Liver (tissue), 9 donors: ENCODE measurements around the gene THBS2. TPM values are rescaled to one million over a fixed set of nuclear protein-coding genes. Genes with fewer than 3 reads are reported as not detected.

ENCODE experiments used
- DNase-seq: peaks from one replicate; pipeline ENCODE4 v3.0.0-alpha.2; 2017; ENCODE audit warnings: low spot score
- H3K27ac ChIP-seq, 2 donors: one replicate each; pipeline ENCODE4 v1.7.0; 2013; ENCODE audit warnings: inconsistent platforms in 2 of 2, low read length in 2 of 2, control low read depth in 1 of 2, low read depth in 1 of 2, mild to moderate bottlenecking in 1 of 2
- H3K27me3 ChIP-seq, 4 donors: one replicate each; pipeline versions ENCODE4 v1.6.1 to v1.7.0; 2013; ENCODE audit warnings: low read length in 3 of 4, inconsistent platforms in 1 of 4, mild to moderate bottlenecking in 1 of 4, moderate library complexity in 1 of 4; ENCODE audit not compliant: control insufficient read depth in 4 of 4, insufficient read depth in 4 of 4
- H3K36me3 ChIP-seq, 4 donors: one replicate each; pipeline versions ENCODE4 v1.6.1 to v1.7.0; 2013; ENCODE audit warnings: low read length in 3 of 4, mild to moderate bottlenecking in 3 of 4, low read depth in 1 of 4, moderate library complexity in 1 of 4; ENCODE audit not compliant: control insufficient read depth in 4 of 4, insufficient read depth in 3 of 4
- H3K4me1 ChIP-seq, 4 donors: one replicate each; pipeline versions ENCODE4 v1.6.1 to v1.7.0; 2013; ENCODE audit warnings: low read length in 3 of 4, mild to moderate bottlenecking in 3 of 4, moderate library complexity in 1 of 4; ENCODE audit not compliant: control insufficient read depth in 4 of 4, insufficient read depth in 4 of 4
- H3K4me3 ChIP-seq, 3 donors: one replicate each; pipeline versions ENCODE4 v1.6.1 to v1.7.0; 2013; ENCODE audit warnings: low read length in 3 of 3, control low read depth in 1 of 3, low read depth in 1 of 3, mild to moderate bottlenecking in 1 of 3
- H3K9ac ChIP-seq, 2 donors: one replicate each; pipeline ENCODE4 v1.7.0; 2013; ENCODE audit warnings: low read length in 2 of 2, mild to moderate bottlenecking in 2 of 2, moderate library complexity in 2 of 2, control low read depth in 1 of 2, low read depth in 1 of 2
- H3K9me3 ChIP-seq, 4 donors: one replicate each; pipeline versions ENCODE4 v1.6.1 to v1.7.0; 2013; ENCODE audit warnings: low read length in 3 of 4; ENCODE audit not compliant: control insufficient read depth in 4 of 4
- CTCF ChIP-seq: fragments of 150-350 bp; IDR thresholded peaks from 2 replicates; pipeline ENCODE4 v1.5.1; 2017; ENCODE audit warnings: improper control_type of control experiment, low read depth, low read length; ENCODE audit not compliant: missing input control
- EGR1 ChIP-seq, 2 donors: IDR thresholded peaks; 2 replicates each; pipeline ENCODE4 v1.6.1; 2016 to 2018; ENCODE audit warnings: antibody characterized with exemption in 2 of 2, low read depth in 2 of 2
- FOXA1 ChIP-seq: IDR thresholded peaks from 2 replicates; pipeline ENCODE4 v1.6.1; 2016; ENCODE audit warnings: antibody characterized with exemption
- FOXA2 ChIP-seq: IDR thresholded peaks from 2 replicates; pipeline ENCODE4 v1.6.1; 2016; ENCODE audit warnings: antibody characterized with exemption
- GABPA ChIP-seq, 2 donors: IDR thresholded peaks in 1 of 2; conservative IDR thresholded peaks in 1 of 2; 2 replicates each; pipeline ENCODE4 v1.6.1; 2016; ENCODE audit warnings: antibody characterized with exemption in 2 of 2, mild to moderate bottlenecking in 1 of 2, moderate library complexity in 1 of 2
- HNF4A ChIP-seq, 2 donors: conservative IDR thresholded peaks; 2 replicates each; pipeline ENCODE4 v1.6.1; 2016; ENCODE audit warnings: antibody characterized with exemption in 2 of 2, mild to moderate bottlenecking in 2 of 2
- HNF4G ChIP-seq: IDR thresholded peaks from 2 replicates; pipeline ENCODE4 v1.6.1; 2016; ENCODE audit warnings: antibody characterized with exemption
- JUND ChIP-seq, 2 donors: IDR thresholded peaks; 2 replicates each; pipeline ENCODE4 v1.6.1; 2016; ENCODE audit warnings: antibody characterized with exemption in 2 of 2
- NR2F2 ChIP-seq: IDR thresholded peaks from 2 replicates; pipeline ENCODE4 v1.6.1; 2016; ENCODE audit warnings: antibody characterized with exemption
- RAD21 ChIP-seq, 2 donors: IDR thresholded peaks; 2 replicates each; pipeline ENCODE4 v1.6.1; 2016; ENCODE audit warnings: antibody characterized with exemption in 2 of 2, mild to moderate bottlenecking in 2 of 2
- RXRA ChIP-seq, 2 donors: IDR thresholded peaks; 2 replicates each; pipeline ENCODE4 v1.6.1; 2017 to 2018; ENCODE audit warnings: antibody characterized with exemption in 2 of 2, mild to moderate bottlenecking in 1 of 2
- SP1 ChIP-seq: IDR thresholded peaks from 2 replicates; pipeline ENCODE4 v1.6.1; 2018; ENCODE audit warnings: antibody characterized with exemption, mild to moderate bottlenecking
- TAF1 ChIP-seq: conservative IDR thresholded peaks from 2 replicates; pipeline ENCODE4 v1.6.1; 2016; ENCODE audit warnings: antibody characterized with exemption, mild to moderate bottlenecking
- YY1 ChIP-seq: IDR thresholded peaks from 2 replicates; pipeline ENCODE4 v1.6.1; 2016; ENCODE audit warnings: antibody characterized with exemption, mild to moderate bottlenecking
- WGBS: extraction: QIAGEN DNeasy Blood & Tissue Kit; methylation state at CpG from one replicate; pipeline ENCODE4 v1.1.7; 2013; 5-methylcytosine and 5-hydroxymethylcytosine counted together
- polyA plus RNA-seq, 2 donors: library from polyadenylated mRNA; stranded (reverse) in 1 of 2; unstranded in 1 of 2; fragments of 200-250 nt in 1 of 2; fragments of >200 nt in 1 of 2; fragmentation: Nextera tagmentation in 1 of 2; extraction: Ambion mirVana in 1 of 2; gene quantifications; one replicate each; pipeline versions ENCODE4 v1.2.1 to v1.2.3, GENCODE V29; 2013 to 2015
- total RNA-seq, 2 donors: library from RNA; depleted of rRNA; stranded (reverse); fragments of >200 nt; gene quantifications; one replicate each; pipeline ENCODE4 v1.2.3, GENCODE V29; 2014
- TF ChIP-seq, protein P1 (sequence below): IDR thresholded peaks from 2 replicates; pipeline ENCODE4 v1.6.1; 2016; ENCODE audit warnings: antibody characterized with exemption
- TF ChIP-seq, protein P2 (sequence below): IDR thresholded peaks from 2 replicates; pipeline ENCODE4 v1.6.1; 2016; ENCODE audit warnings: antibody characterized with exemption
- TF ChIP-seq, protein P3 (sequence below): IDR thresholded peaks from 2 replicates; pipeline ENCODE4 v1.6.1; 2016; ENCODE audit warnings: antibody characterized with exemption
- TF ChIP-seq, protein P4 (sequence below): IDR thresholded peaks from 2 replicates; pipeline ENCODE4 v1.6.1; 2016; ENCODE audit warnings: antibody characterized with exemption, mild to moderate bottlenecking
- donor health status: healthy.
- donor health status: healthy.
- donor health status: healthy.
- donor health status: healthy.
- donor health status: healthy.

THBS2 gene
- total and polyA plus RNA-seq, 4 donors: 0.35 to 7.6 (median 6.2) TPM

- TF ChIP-seq CTCF: no peak
- TF ChIP-seq NR2F2: no peak
- TF ChIP-seq JUND (IDR thresholded peaks at IDR 0.05): no peak
- TF ChIP-seq EGR1 (IDR thresholded peaks at IDR 0.05; ENCODE audit: low read depth in 2 of 2): no peak
- TF ChIP-seq RXRA (IDR thresholded peaks at IDR 0.05): no peak
- no peak for TF ChIP-seq HNF4A (conservative IDR thresholded peaks at IDR 0.05)
- no peak for TF ChIP-seq HNF4G
- no peak for TF ChIP-seq GABPA (IDR thresholded peaks at IDR 0.05 in 1 of 2, conservative IDR thresholded peaks at IDR 0.05 in 1 of 2)
These were observed 21.1 kb upstream of the THBS2 start (continued) for GRCh38 chr6:169274781-169275180.

- no peak overlapping the region for H3K9ac ChIP-seq
- TF ChIP-seq, protein P1, sequence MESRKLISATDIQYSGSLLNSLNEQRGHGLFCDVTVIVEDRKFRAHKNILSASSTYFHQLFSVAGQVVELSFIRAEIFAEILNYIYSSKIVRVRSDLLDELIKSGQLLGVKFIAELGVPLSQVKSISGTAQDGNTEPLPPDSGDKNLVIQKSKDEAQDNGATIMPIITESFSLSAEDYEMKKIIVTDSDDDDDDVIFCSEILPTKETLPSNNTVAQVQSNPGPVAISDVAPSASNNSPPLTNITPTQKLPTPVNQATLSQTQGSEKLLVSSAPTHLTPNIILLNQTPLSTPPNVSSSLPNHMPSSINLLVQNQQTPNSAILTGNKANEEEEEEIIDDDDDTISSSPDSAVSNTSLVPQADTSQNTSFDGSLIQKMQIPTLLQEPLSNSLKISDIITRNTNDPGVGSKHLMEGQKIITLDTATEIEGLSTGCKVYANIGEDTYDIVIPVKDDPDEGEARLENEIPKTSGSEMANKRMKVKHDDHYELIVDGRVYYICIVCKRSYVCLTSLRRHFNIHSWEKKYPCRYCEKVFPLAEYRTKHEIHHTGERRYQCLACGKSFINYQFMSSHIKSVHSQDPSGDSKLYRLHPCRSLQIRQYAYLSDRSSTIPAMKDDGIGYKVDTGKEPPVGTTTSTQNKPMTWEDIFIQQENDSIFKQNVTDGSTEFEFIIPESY: no peak
- no peak for TF ChIP-seq YY1
- no peak for TF ChIP-seq CTCF
- TF ChIP-seq NR2F2: no peak
- TF ChIP-seq, protein P2, sequence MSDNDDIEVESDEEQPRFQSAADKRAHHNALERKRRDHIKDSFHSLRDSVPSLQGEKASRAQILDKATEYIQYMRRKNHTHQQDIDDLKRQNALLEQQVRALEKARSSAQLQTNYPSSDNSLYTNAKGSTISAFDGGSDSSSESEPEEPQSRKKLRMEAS: no peak
- TF ChIP-seq, protein P3, sequence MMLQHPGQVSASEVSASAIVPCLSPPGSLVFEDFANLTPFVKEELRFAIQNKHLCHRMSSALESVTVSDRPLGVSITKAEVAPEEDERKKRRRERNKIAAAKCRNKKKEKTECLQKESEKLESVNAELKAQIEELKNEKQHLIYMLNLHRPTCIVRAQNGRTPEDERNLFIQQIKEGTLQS: no peak
- TF ChIP-seq, protein P4, sequence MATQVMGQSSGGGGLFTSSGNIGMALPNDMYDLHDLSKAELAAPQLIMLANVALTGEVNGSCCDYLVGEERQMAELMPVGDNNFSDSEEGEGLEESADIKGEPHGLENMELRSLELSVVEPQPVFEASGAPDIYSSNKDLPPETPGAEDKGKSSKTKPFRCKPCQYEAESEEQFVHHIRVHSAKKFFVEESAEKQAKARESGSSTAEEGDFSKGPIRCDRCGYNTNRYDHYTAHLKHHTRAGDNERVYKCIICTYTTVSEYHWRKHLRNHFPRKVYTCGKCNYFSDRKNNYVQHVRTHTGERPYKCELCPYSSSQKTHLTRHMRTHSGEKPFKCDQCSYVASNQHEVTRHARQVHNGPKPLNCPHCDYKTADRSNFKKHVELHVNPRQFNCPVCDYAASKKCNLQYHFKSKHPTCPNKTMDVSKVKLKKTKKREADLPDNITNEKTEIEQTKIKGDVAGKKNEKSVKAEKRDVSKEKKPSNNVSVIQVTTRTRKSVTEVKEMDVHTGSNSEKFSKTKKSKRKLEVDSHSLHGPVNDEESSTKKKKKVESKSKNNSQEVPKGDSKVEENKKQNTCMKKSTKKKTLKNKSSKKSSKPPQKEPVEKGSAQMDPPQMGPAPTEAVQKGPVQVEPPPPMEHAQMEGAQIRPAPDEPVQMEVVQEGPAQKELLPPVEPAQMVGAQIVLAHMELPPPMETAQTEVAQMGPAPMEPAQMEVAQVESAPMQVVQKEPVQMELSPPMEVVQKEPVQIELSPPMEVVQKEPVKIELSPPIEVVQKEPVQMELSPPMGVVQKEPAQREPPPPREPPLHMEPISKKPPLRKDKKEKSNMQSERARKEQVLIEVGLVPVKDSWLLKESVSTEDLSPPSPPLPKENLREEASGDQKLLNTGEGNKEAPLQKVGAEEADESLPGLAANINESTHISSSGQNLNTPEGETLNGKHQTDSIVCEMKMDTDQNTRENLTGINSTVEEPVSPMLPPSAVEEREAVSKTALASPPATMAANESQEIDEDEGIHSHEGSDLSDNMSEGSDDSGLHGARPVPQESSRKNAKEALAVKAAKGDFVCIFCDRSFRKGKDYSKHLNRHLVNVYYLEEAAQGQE: no peak
- TF ChIP-seq FOXA1: no peak
- no peak for TF ChIP-seq FOXA2
- no peak for TF ChIP-seq SP1
- no peak for TF ChIP-seq EGR1 (IDR thresholded peaks at IDR 0.05; ENCODE audit: low read depth in 2 of 2)
- no peak for TF ChIP-seq RAD21 (IDR thresholded peaks at IDR 0.05)
- no peak for TF ChIP-seq HNF4A (conservative IDR thresholded peaks at IDR 0.05)
- TF ChIP-seq RXRA (IDR thresholded peaks at IDR 0.05): no peak
- no peak for TF ChIP-seq HNF4G
- TF ChIP-seq TAF1: no peak
- TF ChIP-seq JUND (IDR thresholded peaks at IDR 0.05): no peak
- H3K27me3 ChIP-seq: no peaks in the 10 kb centered on the region
- no peak overlapping the region for H3K4me3 ChIP-seq
- no peak overlapping the region for H3K27ac ChIP-seq
- 90% methylated on average over 3 of the region's 3 CpGs for WGBS
- no peak for DNase-seq
- no peaks in the 10 kb centered on the region for H3K36me3 ChIP-seq
- no peaks in the 10 kb centered on the region for H3K9me3 ChIP-seq
- H3K4me1 ChIP-seq: no peaks in the 10 kb centered on the region
These were observed 19.9 kb upstream of the THBS2 start for GRCh38 chr6:169273511-169273910.
